GM19043 (cell line): ENCODE data around the gene OAS2.
"Not testable (repeated sequence)": the region's sequence is repeated elsewhere in the genome, so short reads cannot be mapped to it uniquely, and the experiment has no call there.

ENCODE experiments used
- ATAC-seq: cut with Tn5 transposase; IDR thresholded peaks from one replicate; pipeline ENCODE4 v1.9.1; 2021; ENCODE audit warnings: low read depth; ENCODE audit not compliant: unreplicated experiment

Gene OAS2

DNA sequence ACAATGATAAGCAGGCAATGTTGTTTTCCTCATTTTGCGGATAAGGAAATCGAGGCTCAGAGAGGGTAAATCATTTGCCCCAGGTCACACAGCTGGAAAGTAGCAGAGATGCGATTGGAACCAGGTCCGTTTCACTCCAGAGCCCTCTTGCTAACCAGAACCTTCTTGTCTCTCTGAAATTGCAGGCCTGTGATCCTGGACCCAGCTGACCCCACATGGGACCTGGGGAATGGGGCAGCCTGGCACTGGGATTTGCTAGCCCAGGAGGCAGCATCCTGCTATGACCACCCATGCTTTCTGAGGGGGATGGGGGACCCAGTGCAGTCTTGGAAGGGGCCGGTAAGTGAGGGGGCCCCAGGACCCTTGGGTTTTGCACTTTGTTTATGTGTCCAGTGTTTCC, 30.6 kb upstream of the OAS2 start:
- ATAC-seq = no peak

DNA sequence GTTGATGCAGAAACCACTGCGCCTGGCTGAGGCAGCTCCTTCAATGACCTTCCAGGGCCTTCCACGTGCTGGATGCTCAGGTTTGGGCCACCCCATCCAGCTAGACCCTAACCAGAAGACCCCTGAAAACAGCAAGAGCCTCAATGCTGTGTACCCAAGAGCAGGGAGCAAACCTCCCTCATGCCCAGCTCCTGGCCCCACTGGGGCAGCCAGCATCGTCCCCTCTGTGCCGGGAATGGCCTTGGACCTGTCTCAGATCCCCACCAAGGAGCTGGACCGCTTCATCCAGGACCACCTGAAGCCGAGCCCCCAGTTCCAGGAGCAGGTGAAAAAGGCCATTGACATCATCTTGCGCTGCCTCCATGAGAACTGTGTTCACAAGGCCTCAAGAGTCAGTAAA, 29.5 kb upstream of the OAS2 start:
- no peak for ATAC-seq

DNA sequence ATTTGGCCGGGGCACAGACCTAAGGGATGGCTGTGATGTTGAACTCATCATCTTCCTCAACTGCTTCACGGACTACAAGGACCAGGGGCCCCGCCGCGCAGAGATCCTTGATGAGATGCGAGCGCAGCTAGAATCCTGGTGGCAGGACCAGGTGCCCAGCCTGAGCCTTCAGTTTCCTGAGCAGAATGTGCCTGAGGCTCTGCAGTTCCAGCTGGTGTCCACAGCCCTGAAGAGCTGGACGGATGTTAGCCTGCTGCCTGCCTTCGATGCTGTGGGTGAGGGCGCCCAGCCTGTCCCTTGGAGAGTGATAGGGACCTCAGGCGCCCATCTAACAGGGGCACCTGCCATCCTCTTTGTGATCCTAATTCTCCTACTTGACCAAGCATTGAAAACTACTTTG, 27.6 kb upstream of the OAS2 start:
- ATAC-seq = no peak

DNA sequence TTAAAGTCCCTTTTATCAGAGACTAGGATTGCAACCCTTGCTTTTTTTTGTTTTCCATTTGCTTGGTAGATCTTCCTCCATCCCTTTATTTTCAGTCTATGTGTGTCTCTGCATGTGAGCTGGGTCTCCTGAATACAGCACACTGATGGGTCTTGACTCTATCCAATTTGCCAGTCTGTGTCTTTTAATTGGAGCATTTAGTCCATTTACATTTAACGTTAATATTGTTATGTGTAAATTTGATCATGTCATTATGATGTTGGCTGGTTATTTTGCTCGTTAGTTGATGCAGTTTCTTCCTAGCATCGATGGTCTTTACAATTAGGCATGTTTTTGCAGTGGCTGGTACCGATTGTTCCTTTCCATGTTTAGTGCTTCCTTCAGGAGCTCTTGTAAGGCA, 21.2 kb upstream of the OAS2 start:
- not testable (repeated sequence) for ATAC-seq

DNA sequence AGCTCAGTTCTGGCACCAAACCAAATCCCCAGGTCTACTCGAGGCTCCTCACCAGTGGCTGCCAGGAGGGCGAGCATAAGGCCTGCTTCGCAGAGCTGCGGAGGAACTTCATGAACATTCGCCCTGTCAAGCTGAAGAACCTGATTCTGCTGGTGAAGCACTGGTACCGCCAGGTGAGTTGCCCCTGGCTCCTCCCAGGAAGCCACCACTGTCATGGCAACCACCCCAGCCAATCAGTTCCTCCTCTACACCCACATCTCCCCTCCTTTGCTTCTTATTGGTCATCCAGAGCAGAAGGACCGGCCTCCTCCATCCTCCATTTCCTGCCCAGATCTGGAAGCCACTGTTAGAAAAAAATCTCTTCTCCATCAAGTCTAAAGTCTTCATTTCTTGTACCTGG, 17.2 kb upstream of the OAS2 start:
- no peak for ATAC-seq

DNA sequence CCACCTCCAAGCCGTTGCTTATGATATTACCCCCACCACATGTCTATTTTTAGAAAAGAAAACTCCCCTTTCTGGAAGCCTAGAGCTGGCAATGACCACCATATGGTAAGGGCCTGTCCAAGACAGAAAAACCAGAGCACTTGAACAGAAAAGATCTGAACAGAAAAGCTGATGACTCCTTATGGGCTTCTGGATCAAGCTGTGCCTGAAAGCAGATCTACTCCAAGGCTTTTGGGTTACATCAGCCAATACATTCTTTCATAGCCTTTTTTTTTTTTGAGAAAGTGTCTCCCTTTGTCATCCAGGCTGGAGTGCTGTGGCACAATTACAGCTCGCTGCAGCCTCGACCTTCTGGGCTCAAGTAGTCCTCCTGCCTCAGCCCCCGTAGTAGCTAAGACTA, 16.8 kb upstream of the OAS2 start:
- ATAC-seq = no peak

DNA sequence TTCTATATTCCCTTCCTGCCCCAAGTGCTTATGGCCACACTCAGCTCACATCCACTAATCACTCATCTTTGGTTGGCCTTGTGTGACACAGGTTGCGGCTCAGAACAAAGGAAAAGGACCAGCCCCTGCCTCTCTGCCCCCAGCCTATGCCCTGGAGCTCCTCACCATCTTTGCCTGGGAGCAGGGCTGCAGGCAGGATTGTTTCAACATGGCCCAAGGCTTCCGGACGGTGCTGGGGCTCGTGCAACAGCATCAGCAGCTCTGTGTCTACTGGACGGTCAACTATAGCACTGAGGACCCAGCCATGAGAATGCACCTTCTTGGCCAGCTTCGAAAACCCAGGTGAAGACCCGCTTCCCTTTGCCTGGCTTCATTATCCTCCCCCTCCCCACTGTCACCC, 15.8 kb upstream of the OAS2 start:
- no peak for ATAC-seq

DNA sequence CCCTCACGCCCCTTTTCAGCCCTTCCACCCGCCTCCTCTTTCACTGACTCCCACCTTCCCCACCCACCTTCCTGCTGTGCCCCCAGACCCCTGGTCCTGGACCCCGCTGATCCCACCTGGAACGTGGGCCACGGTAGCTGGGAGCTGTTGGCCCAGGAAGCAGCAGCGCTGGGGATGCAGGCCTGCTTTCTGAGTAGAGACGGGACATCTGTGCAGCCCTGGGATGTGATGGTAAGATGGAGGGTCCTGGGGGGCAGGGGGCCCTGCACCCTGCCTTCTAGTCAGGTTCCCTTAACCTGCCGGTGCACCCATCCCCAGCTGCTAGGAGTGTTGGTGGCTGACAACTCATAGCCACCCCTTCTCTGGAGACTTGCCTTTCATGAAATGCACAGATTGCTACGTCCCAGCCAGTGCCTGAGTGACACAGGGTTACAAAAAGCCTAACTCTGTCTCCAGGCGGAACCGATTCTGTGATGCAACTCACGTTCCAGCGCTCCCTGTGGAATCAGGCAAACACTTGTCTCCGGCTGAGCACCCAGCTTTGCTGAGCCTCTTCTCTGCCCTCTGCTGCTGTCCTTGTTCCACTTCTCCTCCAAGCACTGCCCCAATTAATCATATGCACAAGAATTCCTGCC, 15.0 kb upstream of the OAS2 start:
- ATAC-seq = no peak

DNA sequence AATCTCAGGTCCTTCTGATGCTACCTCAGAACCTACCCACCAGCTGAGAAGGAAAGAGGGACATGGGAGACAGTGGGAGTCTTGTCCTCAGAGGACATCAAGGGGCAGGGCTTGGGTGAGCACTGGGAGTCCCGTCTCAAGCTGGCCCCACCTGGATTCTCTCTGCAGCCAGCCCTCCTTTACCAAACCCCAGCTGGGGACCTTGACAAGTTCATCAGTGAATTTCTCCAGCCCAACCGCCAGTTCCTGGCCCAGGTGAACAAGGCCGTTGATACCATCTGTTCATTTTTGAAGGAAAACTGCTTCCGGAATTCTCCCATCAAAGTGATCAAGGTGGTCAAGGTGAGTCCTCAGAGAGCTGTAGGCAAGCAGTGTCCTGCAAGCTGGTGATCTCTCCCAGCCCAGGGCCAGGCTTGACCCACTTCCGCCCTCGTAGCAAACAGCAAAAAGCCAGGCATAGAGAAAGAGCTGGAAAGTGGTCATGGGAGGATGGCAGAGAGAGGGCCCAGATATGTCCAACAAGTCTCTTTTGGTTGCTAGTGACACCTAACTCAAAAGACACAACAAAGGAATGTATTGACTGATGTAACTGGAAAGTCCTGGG, 14.2 kb upstream of the OAS2 start:
- no peak for ATAC-seq

DNA sequence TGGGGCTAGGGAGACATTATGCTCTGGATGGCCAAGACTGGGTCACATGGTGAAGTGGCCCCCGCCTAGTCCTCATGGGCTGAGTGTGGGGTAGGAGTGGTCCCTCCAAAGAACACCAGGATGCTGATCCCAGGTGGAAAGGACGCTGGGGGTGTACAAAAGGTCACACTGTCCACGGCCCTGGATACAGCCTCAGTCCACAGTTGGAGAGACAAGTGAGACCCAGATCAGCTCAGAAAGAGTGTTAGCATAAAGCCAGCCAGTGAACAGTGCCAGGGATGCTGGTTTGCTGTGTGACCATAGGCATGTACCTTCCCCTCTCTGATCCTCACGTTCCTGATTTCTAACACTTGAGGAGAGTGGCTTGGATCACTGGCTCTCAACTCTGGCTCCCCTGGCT, 13.4 kb upstream of the OAS2 start:
- no peak for ATAC-seq

DNA sequence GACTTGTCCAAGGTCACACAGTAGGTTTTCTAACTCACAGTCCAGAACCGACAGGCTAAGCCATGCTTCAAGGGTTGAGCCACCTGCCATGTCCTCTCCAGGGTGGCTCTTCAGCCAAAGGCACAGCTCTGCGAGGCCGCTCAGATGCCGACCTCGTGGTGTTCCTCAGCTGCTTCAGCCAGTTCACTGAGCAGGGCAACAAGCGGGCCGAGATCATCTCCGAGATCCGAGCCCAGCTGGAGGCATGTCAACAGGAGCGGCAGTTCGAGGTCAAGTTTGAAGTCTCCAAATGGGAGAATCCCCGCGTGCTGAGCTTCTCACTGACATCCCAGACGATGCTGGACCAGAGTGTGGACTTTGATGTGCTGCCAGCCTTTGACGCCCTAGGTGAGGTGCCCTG, 12.7 kb upstream of the OAS2 start:
- no peak for ATAC-seq

DNA sequence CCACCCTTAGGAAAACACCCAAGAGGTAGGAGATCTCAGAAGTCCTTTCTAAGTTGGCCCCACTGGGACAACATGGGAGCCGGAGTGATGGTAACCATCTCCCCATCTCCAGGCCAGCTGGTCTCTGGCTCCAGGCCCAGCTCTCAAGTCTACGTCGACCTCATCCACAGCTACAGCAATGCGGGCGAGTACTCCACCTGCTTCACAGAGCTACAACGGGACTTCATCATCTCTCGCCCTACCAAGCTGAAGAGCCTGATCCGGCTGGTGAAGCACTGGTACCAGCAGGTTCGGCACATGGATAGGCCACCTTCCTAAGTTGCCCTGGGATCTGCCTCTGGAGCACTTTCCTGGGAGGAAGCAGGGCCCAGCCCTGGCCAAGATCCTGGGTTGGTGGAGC, 11.0 kb upstream of the OAS2 start:
- ATAC-seq = no peak

DNA sequence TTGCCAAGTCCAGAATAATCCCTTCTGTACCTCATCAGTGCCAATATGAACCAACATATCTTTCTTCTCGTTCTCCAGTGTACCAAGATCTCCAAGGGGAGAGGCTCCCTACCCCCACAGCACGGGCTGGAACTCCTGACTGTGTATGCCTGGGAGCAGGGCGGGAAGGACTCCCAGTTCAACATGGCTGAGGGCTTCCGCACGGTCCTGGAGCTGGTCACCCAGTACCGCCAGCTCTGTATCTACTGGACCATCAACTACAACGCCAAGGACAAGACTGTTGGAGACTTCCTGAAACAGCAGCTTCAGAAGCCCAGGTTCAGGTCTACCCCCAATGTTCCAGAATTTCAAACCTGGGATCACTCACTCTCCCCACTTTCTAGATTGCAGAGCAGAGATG, 10.5 kb upstream of the OAS2 start:
- ATAC-seq = no peak

DNA sequence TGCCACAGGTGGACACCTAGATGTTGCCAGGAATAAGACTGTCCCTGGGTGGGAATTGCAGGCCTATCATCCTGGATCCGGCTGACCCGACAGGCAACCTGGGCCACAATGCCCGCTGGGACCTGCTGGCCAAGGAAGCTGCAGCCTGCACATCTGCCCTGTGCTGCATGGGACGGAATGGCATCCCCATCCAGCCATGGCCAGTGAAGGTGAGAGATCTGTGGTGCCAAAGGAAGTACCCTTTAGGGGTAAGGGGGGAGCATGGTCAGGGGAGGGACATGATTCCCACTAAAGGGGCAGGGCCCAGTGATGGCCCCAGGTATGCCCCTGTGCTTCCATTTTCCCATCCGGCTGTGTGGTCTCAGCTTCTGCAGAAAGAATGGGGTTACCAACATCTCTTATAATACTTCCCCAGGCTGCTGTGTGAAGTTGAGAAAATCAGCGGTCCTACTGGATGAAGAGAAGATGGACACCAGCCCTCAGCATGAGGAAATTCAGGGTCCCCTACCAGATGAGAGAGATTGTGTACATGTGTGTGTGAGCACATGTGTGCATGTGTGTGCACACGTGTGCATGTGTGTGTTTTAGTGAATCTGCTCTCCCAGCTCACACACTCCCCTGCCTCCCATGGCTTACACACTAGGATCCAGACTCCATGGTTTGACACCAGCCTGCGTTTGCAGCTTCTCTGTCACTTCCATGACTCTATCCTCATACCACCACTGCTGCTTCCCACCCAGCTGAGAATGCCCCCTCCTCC, 8.6 kb upstream of the OAS2 start:
- ATAC-seq = no peak

DNA sequence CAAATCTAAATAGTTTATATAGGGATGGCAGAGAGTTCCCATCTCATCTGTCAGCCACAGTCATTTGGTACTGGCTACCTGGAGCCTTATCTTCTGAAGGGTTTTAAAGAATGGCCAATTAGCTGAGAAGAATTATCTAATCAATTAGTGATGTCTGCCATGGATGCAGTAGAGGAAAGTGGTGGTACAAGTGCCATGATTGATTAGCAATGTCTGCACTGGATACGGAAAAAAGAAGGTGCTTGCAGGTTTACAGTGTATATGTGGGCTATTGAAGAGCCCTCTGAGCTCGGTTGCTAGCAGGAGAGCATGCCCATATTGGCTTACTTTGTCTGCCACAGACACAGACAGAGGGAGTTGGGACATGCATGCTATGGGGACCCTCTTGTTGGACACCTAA, 7.9 kb upstream of the OAS2 start:
- ATAC-seq = no peak

DNA sequence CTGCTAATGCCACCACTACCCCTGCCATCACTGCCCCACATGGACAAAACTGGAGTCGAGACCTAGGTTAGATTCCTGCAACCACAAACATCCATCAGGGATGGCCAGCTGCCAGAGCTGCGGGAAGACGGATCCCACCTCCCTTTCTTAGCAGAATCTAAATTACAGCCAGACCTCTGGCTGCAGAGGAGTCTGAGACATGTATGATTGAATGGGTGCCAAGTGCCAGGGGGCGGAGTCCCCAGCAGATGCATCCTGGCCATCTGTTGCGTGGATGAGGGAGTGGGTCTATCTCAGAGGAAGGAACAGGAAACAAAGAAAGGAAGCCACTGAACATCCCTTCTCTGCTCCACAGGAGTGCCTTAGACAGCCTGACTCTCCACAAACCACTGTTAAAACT, 7.1 kb upstream of the OAS2 start:
- no peak for ATAC-seq

DNA sequence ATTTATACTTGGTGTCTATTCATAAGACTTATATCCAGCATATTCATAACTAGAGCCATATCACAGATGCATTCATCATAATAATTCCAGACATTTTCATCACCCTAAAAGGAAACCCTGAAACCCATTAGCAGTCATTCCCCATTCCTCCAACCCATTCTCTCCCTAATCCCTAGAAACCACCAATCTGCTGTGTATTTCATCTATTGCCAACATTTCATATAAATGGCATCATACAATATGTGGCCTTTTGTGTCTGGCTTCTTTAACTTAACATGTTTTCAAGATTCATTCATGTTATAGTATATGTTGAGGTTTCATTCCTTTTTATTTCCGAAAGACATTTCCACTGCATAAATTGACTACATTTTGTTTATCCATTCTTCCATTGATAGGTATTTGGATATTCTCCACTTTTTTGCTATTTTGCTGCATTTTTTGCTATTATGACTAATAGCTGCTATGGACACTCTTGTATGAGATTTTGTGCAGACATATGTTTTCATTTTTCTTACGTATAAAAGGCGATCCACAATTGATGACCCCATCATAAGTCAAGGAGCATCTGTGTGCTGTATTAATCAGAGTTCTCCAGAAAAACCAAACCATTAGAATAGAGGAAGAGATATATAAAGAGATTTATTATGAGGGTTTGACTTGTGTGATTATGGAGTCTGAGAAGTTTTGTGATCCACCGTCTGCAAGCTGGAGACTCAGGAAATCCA, 5.1 kb upstream of the OAS2 start:
- ATAC-seq = no peak

DNA sequence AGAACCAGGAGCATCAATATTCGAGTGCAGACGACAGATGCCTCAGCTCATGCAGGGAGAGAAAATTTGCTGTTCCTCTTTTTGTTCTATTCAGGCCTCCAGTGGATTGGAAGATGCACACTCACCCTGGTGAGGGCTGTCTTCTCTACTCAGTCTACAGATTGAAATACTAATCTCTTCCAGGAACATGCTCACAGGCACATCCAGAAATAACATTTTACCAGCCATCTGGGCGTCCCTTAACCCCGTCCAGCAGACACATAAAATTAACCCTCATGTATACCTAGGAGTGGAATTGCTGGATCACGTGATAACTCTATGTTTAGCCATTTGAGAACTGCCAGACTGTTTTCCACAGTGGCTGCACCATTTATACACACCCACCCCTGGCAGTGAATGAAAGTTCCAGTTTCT, 4.5 kb upstream of the OAS2 start:
- ATAC-seq = no peak

DNA sequence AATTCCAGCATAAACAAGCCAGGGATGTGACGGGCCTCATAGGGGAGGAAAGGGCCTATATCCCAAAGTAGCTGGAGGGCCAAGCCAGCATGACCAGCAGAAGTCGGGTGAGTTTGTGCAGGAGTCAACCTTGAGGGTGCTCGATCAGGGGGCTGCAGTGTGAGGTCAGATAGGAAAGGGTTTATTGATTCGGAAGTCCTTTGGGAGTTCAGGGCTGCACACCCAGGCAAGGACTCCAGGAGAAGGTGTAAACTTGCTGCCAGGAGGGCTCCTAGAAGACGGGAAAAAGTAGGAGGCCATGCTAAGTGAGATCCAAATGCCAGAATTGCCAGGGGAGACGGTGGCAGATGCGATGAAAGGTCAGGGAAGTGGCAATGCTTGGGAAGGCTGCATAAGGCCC, 3.4 kb upstream of the OAS2 start:
- no peak for ATAC-seq

DNA sequence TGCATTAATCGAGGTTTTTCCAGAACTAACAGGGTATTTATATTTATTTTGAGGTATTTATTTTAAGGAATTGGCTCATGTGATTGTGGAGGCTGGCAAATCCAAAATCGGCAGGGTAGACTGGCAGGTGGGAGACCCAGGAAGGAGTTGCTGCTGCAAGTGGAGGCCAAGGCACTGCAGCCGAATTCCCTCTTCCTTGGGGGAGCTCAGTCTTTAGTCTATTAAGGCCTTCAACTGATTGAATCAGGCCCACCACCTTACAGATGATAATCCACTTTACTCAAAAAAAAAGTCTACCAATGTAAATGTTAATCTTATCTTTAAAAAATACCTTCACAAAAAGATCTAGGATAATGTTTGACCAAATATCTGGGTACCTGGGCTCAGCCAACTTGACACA, 1.2 kb upstream of the OAS2 start:
- ATAC-seq = no peak

DNA sequence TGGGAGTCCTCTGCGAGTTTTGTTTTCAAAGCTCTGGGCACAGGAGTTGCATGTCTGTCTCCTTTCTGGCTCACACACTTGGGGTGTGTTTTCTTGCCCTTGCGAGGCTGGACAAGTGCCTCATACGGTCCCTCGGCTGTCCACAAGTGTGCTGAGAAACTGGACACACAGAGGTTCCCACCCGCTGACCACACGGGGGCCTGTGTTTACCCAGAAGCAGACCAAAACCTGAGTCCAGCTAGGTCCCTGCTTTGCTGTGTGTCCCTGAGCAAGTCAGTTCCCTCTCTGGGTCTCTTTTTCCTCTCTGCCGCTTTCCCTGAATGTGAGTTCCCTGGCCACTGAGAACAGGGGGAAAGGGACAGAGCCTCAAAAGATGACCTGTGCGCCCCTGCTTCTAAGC, 678 bp upstream of the OAS2 start:
- ATAC-seq = no peak
